ENCODE results near the gene NEU3.
"Not testable (repeated sequence)": the region's sequence is repeated elsewhere in the genome, so short reads cannot be mapped to it uniquely, and the experiment has no call there.

Gene NEU3

DNA sequence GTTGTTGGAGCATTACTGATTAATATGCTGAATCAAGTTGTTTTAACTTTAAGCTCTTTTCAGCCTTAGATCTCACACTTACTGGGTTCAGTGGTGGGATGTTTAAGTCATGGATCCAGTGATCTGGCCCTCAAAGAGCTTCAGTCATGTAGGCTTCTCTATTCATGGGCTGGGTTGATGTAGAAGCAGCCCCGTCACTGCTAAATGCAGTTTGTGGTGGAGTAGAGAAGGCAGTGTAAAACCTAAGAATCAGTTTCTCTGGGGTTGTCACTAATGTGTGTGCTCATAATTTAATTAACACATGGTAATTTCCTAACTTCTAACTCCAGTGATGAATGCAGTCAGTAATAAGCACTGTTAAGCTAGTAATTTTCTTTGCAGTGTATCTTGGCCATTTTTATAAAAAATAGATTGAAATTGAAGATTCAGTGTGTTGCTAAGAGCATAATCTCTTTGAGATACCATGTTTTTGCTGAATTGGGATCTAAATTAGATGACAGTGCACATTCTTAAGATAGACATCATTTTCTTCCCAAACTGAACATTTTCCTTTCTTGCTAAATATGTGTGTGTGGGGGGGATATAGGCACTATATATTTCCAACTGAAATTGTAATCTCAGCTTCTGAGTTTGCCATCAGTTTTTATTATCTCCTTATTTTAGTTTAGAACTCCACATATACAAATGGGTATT lies 30.6 kb upstream of the NEU3 start (continued):
- TF ChIP-seq SNAI2 (CRISPR knock-in tag; IDR thresholded peaks at IDR 0.05) (no peak), PPARA (CRISPR knock-in tag; IDR thresholded peaks at IDR 0.05; ENCODE audit: borderline replicate concordance) (no peak), ZNF8 (CRISPR knock-in tag; IDR thresholded peaks at IDR 0.05) (no peak), BACH2 (CRISPR knock-in tag; IDR thresholded peaks at IDR 0.05; ENCODE audit: borderline replicate concordance) (no peak)
- TF ChIP-seq, protein P1, sequence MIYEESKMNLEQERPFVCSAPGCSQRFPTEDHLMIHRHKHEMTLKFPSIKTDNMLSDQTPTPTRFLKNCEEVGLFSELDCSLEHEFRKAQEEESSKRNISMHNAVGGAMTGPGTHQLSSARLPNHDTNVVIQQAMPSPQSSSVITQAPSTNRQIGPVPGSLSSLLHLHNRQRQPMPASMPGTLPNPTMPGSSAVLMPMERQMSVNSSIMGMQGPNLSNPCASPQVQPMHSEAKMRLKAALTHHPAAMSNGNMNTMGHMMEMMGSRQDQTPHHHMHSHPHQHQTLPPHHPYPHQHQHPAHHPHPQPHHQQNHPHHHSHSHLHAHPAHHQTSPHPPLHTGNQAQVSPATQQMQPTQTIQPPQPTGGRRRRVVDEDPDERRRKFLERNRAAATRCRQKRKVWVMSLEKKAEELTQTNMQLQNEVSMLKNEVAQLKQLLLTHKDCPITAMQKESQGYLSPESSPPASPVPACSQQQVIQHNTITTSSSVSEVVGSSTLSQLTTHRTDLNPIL (CRISPR knock-in tag; IDR thresholded peaks at IDR 0.05; ENCODE audit: low read depth) = no peak
- TF ChIP-seq, protein P2, sequence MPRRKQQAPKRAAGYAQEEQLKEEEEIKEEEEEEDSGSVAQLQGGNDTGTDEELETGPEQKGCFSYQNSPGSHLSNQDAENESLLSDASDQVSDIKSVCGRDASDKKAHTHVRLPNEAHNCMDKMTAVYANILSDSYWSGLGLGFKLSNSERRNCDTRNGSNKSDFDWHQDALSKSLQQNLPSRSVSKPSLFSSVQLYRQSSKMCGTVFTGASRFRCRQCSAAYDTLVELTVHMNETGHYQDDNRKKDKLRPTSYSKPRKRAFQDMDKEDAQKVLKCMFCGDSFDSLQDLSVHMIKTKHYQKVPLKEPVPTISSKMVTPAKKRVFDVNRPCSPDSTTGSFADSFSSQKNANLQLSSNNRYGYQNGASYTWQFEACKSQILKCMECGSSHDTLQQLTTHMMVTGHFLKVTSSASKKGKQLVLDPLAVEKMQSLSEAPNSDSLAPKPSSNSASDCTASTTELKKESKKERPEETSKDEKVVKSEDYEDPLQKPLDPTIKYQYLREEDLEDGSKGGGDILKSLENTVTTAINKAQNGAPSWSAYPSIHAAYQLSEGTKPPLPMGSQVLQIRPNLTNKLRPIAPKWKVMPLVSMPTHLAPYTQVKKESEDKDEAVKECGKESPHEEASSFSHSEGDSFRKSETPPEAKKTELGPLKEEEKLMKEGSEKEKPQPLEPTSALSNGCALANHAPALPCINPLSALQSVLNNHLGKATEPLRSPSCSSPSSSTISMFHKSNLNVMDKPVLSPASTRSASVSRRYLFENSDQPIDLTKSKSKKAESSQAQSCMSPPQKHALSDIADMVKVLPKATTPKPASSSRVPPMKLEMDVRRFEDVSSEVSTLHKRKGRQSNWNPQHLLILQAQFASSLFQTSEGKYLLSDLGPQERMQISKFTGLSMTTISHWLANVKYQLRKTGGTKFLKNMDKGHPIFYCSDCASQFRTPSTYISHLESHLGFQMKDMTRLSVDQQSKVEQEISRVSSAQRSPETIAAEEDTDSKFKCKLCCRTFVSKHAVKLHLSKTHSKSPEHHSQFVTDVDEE (CRISPR knock-in tag; IDR thresholded peaks at IDR 0.05) = no peak

DNA sequence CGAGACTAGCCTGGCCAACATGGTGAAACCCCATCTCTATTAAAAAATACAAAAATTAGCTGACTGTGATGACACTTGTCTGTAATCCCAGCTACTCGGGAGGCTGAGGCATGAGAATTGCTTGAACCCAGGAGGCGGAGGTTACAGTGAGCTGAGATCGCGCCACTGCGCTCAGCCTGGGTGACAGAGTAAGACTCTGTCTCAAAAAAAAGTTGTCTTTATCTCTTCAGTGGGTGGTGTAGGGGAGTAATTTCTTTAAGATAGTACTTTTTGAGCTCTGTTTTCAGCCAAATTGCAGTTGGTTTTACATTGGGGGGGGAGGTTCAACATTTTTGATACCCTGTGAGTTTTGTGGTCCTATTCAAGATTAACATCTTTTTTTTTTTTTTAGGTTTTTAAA lies 28.6 kb upstream of the NEU3 start:
- not testable (repeated sequence) for ATAC-seq

DNA sequence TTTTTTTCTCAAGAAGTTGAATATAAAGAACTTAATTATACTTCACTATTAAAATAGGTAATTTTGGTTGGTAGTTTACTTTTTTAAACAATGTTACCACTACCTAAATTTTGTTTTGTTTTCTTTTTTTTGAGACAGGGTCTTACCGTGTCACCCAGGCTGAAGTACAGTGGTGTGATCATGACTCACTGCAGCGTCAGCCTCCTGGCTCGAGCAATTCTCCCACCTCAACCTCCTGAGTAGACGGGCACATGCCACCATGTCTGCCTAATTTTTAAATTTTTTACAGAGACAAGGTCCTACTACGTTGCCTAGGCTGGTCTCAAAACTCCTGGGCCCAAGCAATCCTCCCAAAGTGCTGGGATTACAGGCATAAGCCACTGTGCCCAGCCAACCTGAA lies 22.1 kb upstream of the NEU3 start:
- no peak for ATAC-seq
- no peak for TF ChIP-seq ZNF565 (CRISPR knock-in tag; conservative IDR thresholded peaks at IDR 0.05; ENCODE audit: low read depth)
- no peak for TF ChIP-seq TOX (CRISPR knock-in tag; IDR thresholded peaks at IDR 0.05; ENCODE audit: borderline replicate concordance)
- TF ChIP-seq ZNF70 (CRISPR knock-in tag; IDR thresholded peaks at IDR 0.05) = no peak
- TF ChIP-seq CSDC2 (CRISPR knock-in tag; IDR thresholded peaks at IDR 0.05) = no peak
- TF ChIP-seq SNAI2 (CRISPR knock-in tag; IDR thresholded peaks at IDR 0.05) = no peak
- no peak for TF ChIP-seq PPARA (CRISPR knock-in tag; IDR thresholded peaks at IDR 0.05; ENCODE audit: borderline replicate concordance)

DNA sequence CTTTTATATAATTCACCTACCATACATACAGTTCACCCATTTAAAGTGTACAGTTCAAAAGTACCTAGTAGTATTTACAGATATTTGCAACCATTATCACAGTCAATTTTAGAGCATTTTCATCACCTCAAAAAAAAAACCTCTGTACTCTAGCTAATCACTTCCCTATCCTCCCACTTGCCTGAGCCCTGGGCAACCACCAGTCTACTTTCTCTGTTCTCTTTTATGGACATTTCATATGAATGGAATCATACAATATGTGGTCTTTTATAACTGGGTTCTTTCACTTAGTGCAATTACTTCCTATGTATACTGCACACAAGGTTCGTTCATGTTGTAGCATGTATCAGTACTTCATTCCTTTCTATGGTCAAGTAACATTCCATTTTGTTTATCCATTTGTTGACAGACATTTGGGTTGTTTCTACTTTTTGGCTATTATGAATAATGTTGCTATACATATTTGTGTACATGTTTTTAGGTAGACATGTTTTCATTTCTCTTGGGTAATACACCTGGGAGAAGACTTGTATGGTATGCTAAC lies 17.8 kb upstream of the NEU3 start:
- TF ChIP-seq, protein P3, sequence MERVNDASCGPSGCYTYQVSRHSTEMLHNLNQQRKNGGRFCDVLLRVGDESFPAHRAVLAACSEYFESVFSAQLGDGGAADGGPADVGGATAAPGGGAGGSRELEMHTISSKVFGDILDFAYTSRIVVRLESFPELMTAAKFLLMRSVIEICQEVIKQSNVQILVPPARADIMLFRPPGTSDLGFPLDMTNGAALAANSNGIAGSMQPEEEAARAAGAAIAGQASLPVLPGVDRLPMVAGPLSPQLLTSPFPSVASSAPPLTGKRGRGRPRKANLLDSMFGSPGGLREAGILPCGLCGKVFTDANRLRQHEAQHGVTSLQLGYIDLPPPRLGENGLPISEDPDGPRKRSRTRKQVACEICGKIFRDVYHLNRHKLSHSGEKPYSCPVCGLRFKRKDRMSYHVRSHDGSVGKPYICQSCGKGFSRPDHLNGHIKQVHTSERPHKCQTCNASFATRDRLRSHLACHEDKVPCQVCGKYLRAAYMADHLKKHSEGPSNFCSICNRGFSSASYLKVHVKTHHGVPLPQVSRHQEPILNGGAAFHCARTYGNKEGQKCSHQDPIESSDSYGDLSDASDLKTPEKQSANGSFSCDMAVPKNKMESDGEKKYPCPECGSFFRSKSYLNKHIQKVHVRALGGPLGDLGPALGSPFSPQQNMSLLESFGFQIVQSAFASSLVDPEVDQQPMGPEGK (CRISPR knock-in tag; IDR thresholded peaks at IDR 0.05; ENCODE audit: borderline replicate concordance) = no peak
- TF ChIP-seq RARB (CRISPR knock-in tag; IDR thresholded peaks at IDR 0.05) = no peak
- no peak for TF ChIP-seq OSR1 (CRISPR knock-in tag; IDR thresholded peaks at IDR 0.05)
- TF ChIP-seq ZFP30 (CRISPR knock-in tag; IDR thresholded peaks at IDR 0.05) = no peak
- no peak for TF ChIP-seq ZNF565 (CRISPR knock-in tag; conservative IDR thresholded peaks at IDR 0.05; ENCODE audit: low read depth)
- no peak for TF ChIP-seq TCF4 (CRISPR knock-in tag; IDR thresholded peaks at IDR 0.05; ENCODE audit: borderline replicate concordance)
- no peak for TF ChIP-seq CSDC2 (CRISPR knock-in tag; IDR thresholded peaks at IDR 0.05)
- no peak for ATAC-seq

DNA sequence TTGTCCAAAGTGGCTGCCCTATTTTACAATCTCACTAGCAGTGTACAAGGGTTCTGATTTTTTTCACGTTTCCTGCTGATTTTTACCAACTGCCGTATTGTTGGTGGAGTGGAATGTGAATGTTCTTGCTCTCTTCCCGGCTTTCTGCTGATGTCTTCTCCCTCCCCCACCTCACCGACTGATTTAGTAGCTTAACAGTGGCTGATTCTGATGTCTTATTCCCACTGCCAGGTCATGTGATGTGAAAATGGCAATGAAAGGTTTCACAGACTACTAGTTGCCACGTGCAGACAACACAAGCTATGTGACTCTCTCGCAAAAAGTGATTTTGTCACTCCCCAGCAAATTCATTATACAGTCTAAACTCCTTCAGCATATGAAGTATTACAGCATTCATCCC lies 17.3 kb upstream of the NEU3 start:
- TF ChIP-seq, protein P4, sequence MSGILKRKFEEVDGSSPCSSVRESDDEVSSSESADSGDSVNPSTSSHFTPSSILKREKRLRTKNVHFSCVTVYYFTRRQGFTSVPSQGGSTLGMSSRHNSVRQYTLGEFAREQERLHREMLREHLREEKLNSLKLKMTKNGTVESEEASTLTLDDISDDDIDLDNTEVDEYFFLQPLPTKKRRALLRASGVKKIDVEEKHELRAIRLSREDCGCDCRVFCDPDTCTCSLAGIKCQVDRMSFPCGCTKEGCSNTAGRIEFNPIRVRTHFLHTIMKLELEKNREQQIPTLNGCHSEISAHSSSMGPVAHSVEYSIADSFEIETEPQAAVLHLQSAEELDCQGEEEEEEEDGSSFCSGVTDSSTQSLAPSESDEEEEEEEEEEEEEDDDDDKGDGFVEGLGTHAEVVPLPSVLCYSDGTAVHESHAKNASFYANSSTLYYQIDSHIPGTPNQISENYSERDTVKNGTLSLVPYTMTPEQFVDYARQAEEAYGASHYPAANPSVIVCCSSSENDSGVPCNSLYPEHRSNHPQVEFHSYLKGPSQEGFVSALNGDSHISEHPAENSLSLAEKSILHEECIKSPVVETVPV (CRISPR knock-in tag; IDR thresholded peaks at IDR 0.05) = no peak
- TF ChIP-seq ZFP30 (CRISPR knock-in tag; IDR thresholded peaks at IDR 0.05) = no peak
- no peak for TF ChIP-seq ESRRG (CRISPR knock-in tag; IDR thresholded peaks at IDR 0.05)
- TF ChIP-seq, protein P5, sequence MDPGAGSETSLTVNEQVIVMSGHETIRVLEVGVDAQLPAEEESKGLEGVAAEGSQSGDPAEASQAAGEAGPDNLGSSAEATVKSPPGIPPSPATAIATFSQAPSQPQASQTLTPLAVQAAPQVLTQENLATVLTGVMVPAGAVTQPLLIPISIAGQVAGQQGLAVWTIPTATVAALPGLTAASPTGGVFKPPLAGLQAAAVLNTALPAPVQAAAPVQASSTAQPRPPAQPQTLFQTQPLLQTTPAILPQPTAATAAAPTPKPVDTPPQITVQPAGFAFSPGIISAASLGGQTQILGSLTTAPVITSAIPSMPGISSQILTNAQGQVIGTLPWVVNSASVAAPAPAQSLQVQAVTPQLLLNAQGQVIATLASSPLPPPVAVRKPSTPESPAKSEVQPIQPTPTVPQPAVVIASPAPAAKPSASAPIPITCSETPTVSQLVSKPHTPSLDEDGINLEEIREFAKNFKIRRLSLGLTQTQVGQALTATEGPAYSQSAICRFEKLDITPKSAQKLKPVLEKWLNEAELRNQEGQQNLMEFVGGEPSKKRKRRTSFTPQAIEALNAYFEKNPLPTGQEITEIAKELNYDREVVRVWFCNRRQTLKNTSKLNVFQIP (CRISPR knock-in tag; IDR thresholded peaks at IDR 0.05; ENCODE audit: borderline replicate concordance, low read depth) = no peak
- TF ChIP-seq ARNTL (CRISPR knock-in tag; IDR thresholded peaks at IDR 0.05; ENCODE audit: borderline replicate concordance, low read depth) = no peak
- TF ChIP-seq, protein P1 (CRISPR knock-in tag; IDR thresholded peaks at IDR 0.05; ENCODE audit: low read depth) = no peak
- no peak for TF ChIP-seq BACH2 (CRISPR knock-in tag; IDR thresholded peaks at IDR 0.05; ENCODE audit: borderline replicate concordance)
- no peak for TF ChIP-seq ZNF70 (CRISPR knock-in tag; IDR thresholded peaks at IDR 0.05)
- TF ChIP-seq, protein P2 (CRISPR knock-in tag; IDR thresholded peaks at IDR 0.05) = no peak
- TF ChIP-seq SNAI2 (CRISPR knock-in tag; IDR thresholded peaks at IDR 0.05) = no peak
- TF ChIP-seq ZNF8 (CRISPR knock-in tag; IDR thresholded peaks at IDR 0.05) = no peak
- no peak for ATAC-seq

All from SK-N-SH treated with all-trans-retinoic acid at 6 μM for 48 hours (cell line).